ENCODE results near the gene PARP2.
A peak's percentile ranks its signal among the peaks of the same experiment; 100 is the strongest.
"Not testable (repeated sequence)": the region's sequence is repeated elsewhere in the genome, so short reads cannot be mapped to it uniquely, and the experiment has no call there.

The PARP2 gene

GRCh38 chr14:20343092-20343861, at the start of gene PARP2:
TSS of gene PARP2 (plus strand) at chr14:20343635. CDS start at chr14:20343642, 7 bp downstream.
- peak; percentile 100 for DNase-seq

GRCh38 chr14:20294636-20295035, 48.8 kb upstream of the PARP2 start:
- DNase-seq: no peak

- no peak for DNase-seq
These were observed 48.4 kb upstream of the PARP2 start for GRCh38 chr14:20295067-20295466.

- DNase-seq: no peak
These were observed 41.2 kb upstream of the PARP2 start for GRCh38 chr14:20302042-20302755.

- DNase-seq: peak; percentile 79
These were observed 38.0 kb upstream of the PARP2 start, which contains the start of gene TTC5 for GRCh38 chr14:20305265-20306078. TSS of gene TTC5 (minus strand) at chr14:20305951. CDS start at chr14:20305937, 14 bp downstream.

- no peak for DNase-seq
These were observed 37.4 kb upstream of the PARP2 start for GRCh38 chr14:20306079-20306423.

- DNase-seq: no peak
These were observed 29.4 kb upstream of the PARP2 start for GRCh38 chr14:20314026-20314425.

GRCh38 chr14:20317720-20318119, 25.7 kb upstream of the PARP2 start:
- DNase-seq: no peak

- peak; percentile 58 for DNase-seq
These were observed 16.2 kb upstream of the PARP2 start for GRCh38 chr14:20327005-20327869.

- DNase-seq: no peak
These were observed 14.7 kb upstream of the PARP2 start for GRCh38 chr14:20328705-20329104.

GRCh38 chr14:20329355-20329754, 14.1 kb upstream of the PARP2 start:
- no peak for DNase-seq

- no peak for DNase-seq
These were observed 12.3 kb upstream of the PARP2 start for GRCh38 chr14:20331053-20331613.

GRCh38 chr14:20332431-20332787, 11.0 kb upstream of the PARP2 start:
- peak; percentile 15 for DNase-seq

- DNase-seq: peak; percentile 87
These were observed 10.5 kb upstream of the PARP2 start, which contains the start of gene CCNB1IP1 for GRCh38 chr14:20332788-20333493. TSS of gene CCNB1IP1 (minus strand) at chr14:20333279. CDS start at chr14:20316523, 16,756 bp downstream.

GRCh38 chr14:20333494-20333841, 10.0 kb upstream of the PARP2 start:
- DNase-seq: no peak

- DNase-seq: no peak
These were observed 9.4 kb upstream of the PARP2 start for GRCh38 chr14:20334017-20334416.

- not testable (repeated sequence) for DNase-seq
These were observed 2.4 kb upstream of the PARP2 start for GRCh38 chr14:20341032-20341431.

- no peak for DNase-seq
These were observed 1.8 kb upstream of the PARP2 start for GRCh38 chr14:20341646-20342045.

- DNase-seq: peak; percentile 33
These were observed 406 bp downstream of the PARP2 start for GRCh38 chr14:20343862-20344220.

GRCh38 chr14:20345366-20345765, 1.9 kb downstream of the PARP2 start:
- DNase-seq: no peak

- DNase-seq: no peak
These were observed 3.3 kb downstream of the PARP2 start for GRCh38 chr14:20346713-20347112.

GRCh38 chr14:20347747-20348146, 4.3 kb downstream of the PARP2 start:
- DNase-seq: no peak
